Measurements from ENCODE around the gene TDRD9.

The TDRD9 gene

DNA sequence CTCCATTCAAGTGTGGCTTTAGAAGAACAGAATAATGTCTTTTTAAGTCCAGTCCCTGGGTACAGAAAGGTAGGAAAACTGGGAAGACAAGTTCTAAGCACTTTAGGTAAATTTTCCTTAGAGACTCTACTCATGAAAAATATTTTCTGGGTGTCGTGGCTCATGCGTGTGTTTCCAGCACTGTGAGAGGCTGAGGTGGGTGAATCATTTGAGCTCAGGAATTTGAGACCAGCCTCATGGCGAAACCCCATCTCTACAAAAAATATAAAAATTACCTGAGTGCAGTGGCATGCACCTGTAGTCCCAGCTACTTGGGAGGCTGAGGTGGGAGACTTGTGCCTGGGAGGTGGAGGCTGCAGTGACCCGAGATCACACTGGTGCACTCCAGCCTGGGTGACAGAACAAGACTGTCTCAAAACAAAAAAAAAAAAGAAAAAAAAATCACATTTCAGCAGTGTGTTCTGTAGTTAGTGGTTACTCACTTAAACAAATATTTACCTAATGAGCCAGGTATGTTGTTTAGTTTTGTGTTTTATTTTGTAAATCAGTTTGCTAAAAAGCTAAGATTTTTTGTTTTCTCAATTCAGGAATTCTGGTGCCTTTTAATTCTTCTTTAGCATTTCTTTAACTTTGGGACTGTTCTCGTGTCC lies 66.4 kb downstream of the TDRD9 start:
- ATAC-seq (replicated peaks) (no peak), DNase-seq (no peak)
- no peak overlapping the region for H3K27ac Mint-ChIP-seq
- H3K4me3 Mint-ChIP-seq = no peak overlapping the region
- no peaks in the 10 kb centered on the region for H3K4me1 Mint-ChIP-seq (ENCODE audit: low read depth in 2 of 2)
- H3K27me3 Mint-ChIP-seq = peaks cover 26 to 33% of the 10 kb centered on the region in 2 donors
- no peaks in the 10 kb centered on the region for H3K36me3 Mint-ChIP-seq (ENCODE audit: insufficient read depth)
- H3K9me3 Mint-ChIP-seq = no peaks in the 10 kb centered on the region

DNA sequence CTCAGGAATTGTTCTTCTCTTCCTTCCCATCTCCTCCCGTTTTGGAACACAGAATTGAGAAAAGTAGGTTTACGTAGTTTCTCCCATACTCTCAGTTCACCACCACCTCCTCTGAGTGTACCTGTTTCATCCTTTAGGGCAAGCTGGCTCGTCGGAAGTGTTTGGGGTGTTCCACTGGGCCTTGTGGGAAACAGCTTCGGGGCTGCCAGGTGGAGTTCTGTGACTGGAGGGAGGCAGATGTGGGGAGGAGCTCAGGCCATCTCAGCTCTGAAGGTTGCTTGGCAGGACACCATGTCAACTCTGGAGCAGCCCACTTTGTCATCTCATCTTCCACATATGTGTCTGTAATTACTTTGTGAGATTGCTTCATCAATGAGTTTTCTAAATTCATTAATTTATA lies 67.6 kb downstream of the TDRD9 start:
- Mint-ChIP-seq H3K36me3 (ENCODE audit: insufficient read depth) (no peaks in the 10 kb centered on the region), H3K27ac (no peak overlapping the region), H3K4me3 (no peak overlapping the region), H3K27me3 (peaks cover 14 to 21% of the 10 kb centered on the region in 2 donors), H3K4me1 (ENCODE audit: low read depth in 2 of 2) (no peaks in the 10 kb centered on the region), H3K9me3 (no peaks in the 10 kb centered on the region)
- DNase-seq = no peak
- ATAC-seq (replicated peaks) = no peak

DNA sequence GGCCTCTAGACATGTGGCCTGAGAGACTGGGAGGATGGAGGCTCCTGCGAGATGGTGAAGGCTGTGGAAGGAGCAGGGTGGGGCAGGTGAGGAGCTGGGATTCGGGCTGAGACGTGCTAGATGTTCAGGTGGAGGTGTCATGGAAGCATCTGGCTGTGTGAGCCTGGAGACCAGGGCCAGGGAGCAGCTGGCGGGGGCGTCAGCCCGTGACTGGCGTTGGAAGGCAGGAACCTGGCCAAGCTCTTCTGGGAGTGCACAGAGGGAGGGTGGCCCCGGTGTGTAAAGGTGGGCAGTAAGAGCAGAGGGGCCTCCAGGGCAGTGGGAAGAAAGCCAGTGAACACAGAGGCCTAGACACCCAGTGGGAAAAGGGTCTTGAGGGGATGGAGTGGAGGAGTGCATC lies 69.1 kb downstream of the TDRD9 start:
- Mint-ChIP-seq H3K27ac (no peak overlapping the region), H3K9me3 (no peaks in the 10 kb centered on the region), H3K36me3 (ENCODE audit: insufficient read depth) (no peaks in the 10 kb centered on the region), H3K27me3 (peaks cover 7 to 15% of the 10 kb centered on the region in 2 donors), H3K4me1 (ENCODE audit: low read depth in 2 of 2) (no peaks in the 10 kb centered on the region), H3K4me3 (no peak overlapping the region)
- DNase-seq = no peak
- ATAC-seq (replicated peaks) = no peak

DNA sequence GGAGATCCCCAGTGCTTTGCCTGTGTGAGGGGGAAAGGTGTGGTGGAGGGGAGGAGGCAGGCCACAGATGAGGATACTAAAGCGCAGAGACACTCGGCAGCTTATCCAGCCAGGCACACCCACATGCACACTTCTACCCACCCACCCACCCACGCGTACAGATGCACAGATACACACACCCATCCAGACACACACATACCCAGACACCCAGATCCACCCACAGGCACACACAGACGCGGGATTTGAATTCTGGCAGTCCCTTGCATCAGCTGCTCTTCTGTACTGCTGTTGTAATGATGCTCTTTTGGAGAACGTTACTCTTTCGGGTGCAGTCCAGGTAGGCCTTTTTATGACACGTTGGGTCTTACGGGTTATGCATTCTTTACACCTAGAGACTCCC lies 69.8 kb downstream of the TDRD9 start:
- no peak overlapping the region for H3K4me3 Mint-ChIP-seq
- no peaks in the 10 kb centered on the region for H3K36me3 Mint-ChIP-seq (ENCODE audit: insufficient read depth)
- no peaks in the 10 kb centered on the region for H3K9me3 Mint-ChIP-seq
- no peak overlapping the region for H3K27ac Mint-ChIP-seq
- peaks cover 7 to 15% of the 10 kb centered on the region in 2 donors for H3K27me3 Mint-ChIP-seq
- ATAC-seq (replicated peaks) (no peak), DNase-seq (no peak)
- H3K4me1 Mint-ChIP-seq (ENCODE audit: low read depth in 2 of 2) = no peaks in the 10 kb centered on the region

DNA sequence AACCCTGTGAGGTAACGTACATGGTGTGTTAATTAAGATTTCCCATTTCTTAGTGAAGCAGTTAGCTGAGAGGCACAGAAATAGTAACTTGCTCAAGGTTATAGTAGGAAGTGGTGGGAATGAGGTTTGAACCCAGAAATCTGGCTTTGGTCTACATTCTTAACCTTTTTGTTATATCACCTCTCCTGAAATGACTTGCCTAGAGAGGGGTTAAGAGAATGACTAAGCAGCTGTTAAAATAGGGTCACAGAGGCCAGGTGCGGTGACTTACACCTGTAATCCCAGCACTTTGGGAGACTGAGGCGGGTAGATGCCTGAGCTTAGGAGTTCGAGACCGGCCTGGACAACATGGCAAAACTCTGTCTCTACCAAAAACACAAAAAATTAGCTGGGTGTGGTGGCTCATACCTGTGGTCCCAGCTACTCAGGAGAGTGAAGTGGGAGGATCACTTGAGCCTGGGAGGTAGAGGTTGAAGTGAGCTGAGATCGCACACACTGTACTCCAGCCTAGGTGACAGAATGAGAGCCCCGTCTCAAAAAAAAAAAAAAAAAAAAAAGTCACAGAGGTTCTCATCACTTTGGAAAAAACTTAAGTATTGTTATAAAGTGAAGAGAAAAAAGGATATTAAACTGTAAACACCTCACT lies 71.7 kb downstream of the TDRD9 start:
- Mint-ChIP-seq H3K27me3 (peaks cover 4 to 6% of the 10 kb centered on the region in 2 donors), H3K9me3 (no peaks in the 10 kb centered on the region), H3K36me3 (ENCODE audit: insufficient read depth) (no peaks in the 10 kb centered on the region), H3K27ac (no peak overlapping the region), H3K4me1 (ENCODE audit: low read depth in 2 of 2) (no peaks in the 10 kb centered on the region), H3K4me3 (no peak overlapping the region)
- ATAC-seq (replicated peaks) = no peak
- no peak for DNase-seq

DNA sequence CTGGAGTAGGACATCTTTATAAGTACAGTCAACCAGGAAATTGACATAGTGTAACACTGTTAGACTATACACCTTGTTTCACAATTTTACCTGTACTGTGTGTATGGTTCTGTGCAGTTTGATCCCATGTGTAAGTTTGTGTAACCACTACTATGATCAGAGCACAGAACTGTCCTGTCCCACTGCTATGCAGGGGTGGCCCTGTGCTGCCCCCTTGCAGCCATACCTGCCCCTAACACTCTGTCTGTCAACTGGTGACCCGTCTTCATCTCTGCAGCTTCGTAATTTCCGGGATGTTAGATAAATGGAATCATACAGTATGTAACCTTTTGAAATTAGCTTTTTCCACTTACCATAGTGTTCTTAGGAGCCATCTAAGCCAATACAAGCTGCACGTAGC lies 72.7 kb downstream of the TDRD9 start:
- peak in 1 of 3 experiments; percentile 6 for DNase-seq
- peaks cover 6 to 14% of the 10 kb centered on the region in 2 donors for H3K27me3 Mint-ChIP-seq
- no peak for ATAC-seq (replicated peaks)
- H3K4me1 Mint-ChIP-seq (ENCODE audit: low read depth in 2 of 2) = no peaks in the 10 kb centered on the region
- H3K36me3 Mint-ChIP-seq (ENCODE audit: insufficient read depth) = no peaks in the 10 kb centered on the region
- H3K9me3 Mint-ChIP-seq = no peaks in the 10 kb centered on the region
- H3K4me3 Mint-ChIP-seq = no peak overlapping the region
- no peak overlapping the region for H3K27ac Mint-ChIP-seq

DNA sequence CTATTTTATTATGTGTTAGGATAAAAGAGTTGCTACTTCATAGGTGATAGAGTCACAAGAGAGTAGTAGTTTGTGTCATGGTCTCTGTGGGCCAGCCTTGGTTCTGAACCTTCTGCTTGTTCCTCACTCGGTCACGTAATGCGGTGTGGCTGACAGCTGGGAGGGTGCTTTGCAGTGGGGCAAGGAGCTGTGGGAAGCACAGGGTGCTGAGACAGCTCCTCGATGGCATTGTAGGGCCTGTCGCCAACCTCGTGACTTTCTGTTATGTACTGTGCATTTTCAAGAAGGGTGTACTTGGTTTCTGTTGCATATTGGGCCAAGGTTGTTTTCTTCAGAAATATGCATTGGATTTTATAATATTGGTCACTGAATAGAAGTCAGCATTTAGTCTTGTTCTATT lies 75.4 kb downstream of the TDRD9 start:
- Mint-ChIP-seq H3K4me3 (no peak overlapping the region), H3K27me3 (peaks cover 6 to 14% of the 10 kb centered on the region in 2 donors), H3K9me3 (no peaks in the 10 kb centered on the region), H3K27ac (no peak overlapping the region), H3K4me1 (ENCODE audit: low read depth in 2 of 2) (no peaks in the 10 kb centered on the region), H3K36me3 (ENCODE audit: insufficient read depth) (peaks cover 3% of the 10 kb centered on the region)
- no peak for DNase-seq
- no peak for ATAC-seq (replicated peaks)

DNA sequence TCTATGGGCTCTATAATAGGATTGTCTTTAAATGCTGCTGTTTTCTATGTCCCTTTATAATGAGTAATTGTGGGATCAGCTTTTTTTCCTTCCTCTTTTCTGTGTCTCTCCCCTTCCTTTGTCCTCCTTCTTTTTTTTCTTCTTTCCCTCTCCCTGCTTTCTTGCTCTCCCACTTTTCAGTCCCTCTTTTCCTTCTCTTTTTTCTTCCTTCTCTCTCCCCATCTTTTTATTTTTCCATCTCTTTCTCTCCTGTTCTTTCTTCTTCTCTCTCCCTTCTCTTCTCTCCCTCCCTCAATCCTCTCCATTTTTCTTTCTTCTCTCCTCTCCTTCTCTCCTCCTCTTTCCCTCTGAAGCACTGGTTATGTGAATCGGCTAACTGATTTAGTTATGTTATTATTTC lies 76.6 kb downstream of the TDRD9 start:
- Mint-ChIP-seq H3K27me3 (peaks cover 0 to 14% of the 10 kb centered on the region in 2 donors), H3K4me3 (no peak overlapping the region), H3K9me3 (no peaks in the 10 kb centered on the region), H3K36me3 (ENCODE audit: insufficient read depth) (peaks cover 3% of the 10 kb centered on the region), H3K4me1 (ENCODE audit: low read depth in 2 of 2) (no peaks in the 10 kb centered on the region), H3K27ac (no peak overlapping the region)
- no peak for DNase-seq
- ATAC-seq (replicated peaks) = no peak

DNA sequence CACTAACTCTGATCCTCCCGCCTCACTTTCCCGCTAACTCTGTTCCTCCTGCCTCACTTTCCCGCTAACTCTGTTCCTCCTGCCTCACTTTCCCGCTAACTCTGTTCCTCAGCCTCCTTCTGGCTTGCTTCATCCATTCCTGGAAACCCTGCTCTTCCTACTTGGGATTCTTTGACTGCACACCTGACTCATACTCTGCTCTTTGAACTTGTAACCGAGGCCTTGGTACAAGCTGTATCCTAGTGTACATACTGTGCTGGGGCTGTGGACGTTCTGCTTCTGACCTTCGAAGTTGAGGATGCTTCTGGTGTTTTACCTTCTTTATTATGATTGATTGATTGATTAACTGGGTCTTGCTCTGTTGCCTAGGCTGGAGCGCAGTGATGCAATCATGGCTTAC lies 77.2 kb downstream of the TDRD9 start:
- no peaks in the 10 kb centered on the region for H3K4me1 Mint-ChIP-seq (ENCODE audit: low read depth in 2 of 2)
- H3K36me3 Mint-ChIP-seq (ENCODE audit: insufficient read depth) = peaks cover 3% of the 10 kb centered on the region
- H3K9me3 Mint-ChIP-seq = no peaks in the 10 kb centered on the region
- ATAC-seq (replicated peaks) (no peak), DNase-seq (no peak)
- no peak overlapping the region for H3K4me3 Mint-ChIP-seq
- H3K27me3 Mint-ChIP-seq = peaks cover 0 to 14% of the 10 kb centered on the region in 2 donors
- H3K27ac Mint-ChIP-seq = no peak overlapping the region

DNA sequence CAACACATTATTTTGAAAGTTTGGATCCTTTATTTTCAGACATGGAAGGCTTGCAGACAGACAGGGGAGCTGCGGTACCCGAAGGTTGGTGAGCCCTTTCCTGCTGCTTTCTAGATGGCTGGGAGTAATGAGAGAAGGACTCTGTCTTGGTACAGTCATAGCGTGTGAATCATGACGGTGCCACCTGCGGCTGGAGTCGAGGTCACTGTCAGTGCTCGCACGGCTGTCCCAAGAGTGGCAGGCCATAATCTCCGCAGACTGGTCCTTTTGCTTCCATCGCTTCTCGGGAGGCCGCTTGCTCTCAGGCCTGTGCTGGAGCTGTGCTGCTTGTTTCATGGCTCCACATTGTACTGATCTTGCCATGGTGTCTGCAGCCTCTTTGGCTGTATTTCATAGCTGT lies 78.9 kb downstream of the TDRD9 start:
- H3K4me1 Mint-ChIP-seq (ENCODE audit: low read depth in 2 of 2) = no peaks in the 10 kb centered on the region
- H3K27ac Mint-ChIP-seq = no peak overlapping the region
- peaks cover 0 to 14% of the 10 kb centered on the region in 2 donors for H3K27me3 Mint-ChIP-seq
- H3K36me3 Mint-ChIP-seq (ENCODE audit: insufficient read depth) = peaks cover 3% of the 10 kb centered on the region
- H3K9me3 Mint-ChIP-seq = no peaks in the 10 kb centered on the region
- no peak for DNase-seq
- ATAC-seq (replicated peaks) = no peak
- H3K4me3 Mint-ChIP-seq = no peak overlapping the region

DNA sequence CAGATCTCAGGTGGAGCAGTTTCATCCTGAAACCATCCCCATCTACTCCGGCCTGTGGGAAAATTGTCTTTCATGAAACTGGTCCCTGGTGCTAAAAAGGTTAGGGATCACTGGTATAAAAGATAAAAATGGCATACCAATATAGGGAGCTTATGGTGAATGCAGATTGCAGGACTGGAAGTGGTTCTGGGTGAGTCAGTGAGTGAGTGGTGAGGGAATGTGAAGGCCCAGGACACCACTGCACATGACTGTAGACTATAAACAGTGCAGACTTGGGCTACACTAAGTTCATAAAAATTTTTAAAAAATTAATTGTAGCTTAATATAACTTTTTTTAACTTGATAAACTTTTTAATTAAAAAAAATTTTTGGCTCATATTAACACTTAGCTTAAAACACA lies 81.0 kb downstream of the TDRD9 start:
- Mint-ChIP-seq H3K4me1 (ENCODE audit: low read depth in 2 of 2) (no peaks in the 10 kb centered on the region), H3K4me3 (no peak overlapping the region), H3K9me3 (no peaks in the 10 kb centered on the region), H3K36me3 (ENCODE audit: insufficient read depth) (peaks cover 3% of the 10 kb centered on the region), H3K27ac (no peak overlapping the region), H3K27me3 (peaks cover 0 to 14% of the 10 kb centered on the region in 2 donors)
- DNase-seq (no peak), ATAC-seq (replicated peaks) (no peak)

DNA sequence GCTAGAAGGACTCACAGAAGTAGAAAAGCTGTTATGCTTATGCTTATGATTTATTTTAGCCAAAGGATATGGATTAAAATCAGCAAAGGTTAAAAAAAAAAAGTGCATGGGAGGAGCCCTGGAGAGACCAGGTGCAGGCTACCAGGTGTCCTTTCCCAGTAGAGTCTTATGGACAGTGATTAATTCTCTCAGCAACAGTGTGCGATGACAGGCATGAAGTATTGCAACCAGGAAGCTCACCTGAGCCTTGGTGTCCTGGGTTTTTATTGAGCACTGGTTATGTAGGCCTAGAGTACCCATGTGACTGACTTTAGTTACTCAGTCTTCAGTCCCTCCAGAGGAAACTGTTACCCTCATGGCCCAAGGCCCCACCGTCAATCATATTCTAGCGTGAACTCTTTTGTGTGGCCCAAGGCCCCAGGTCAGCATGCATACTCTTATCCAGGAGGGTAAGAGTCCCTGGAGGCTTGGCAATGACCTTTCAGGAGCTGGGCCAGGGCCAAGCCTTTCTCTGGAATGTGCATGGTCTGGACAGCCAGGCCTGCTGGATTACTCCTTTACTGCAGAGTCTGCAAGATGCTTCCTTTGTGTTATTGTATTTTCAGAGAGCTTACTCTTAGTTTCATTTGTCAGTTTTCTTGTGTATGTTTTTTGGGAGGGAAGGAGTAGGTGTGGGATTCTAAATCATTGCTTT lies 83.7 kb downstream of the TDRD9 start:
- peaks cover 9 to 13% of the 10 kb centered on the region in 2 donors for H3K27me3 Mint-ChIP-seq
- H3K9me3 Mint-ChIP-seq = no peaks in the 10 kb centered on the region
- peaks cover 3% of the 10 kb centered on the region for H3K36me3 Mint-ChIP-seq (ENCODE audit: insufficient read depth)
- ATAC-seq (replicated peaks) (no peak), DNase-seq (no peak)
- no peak overlapping the region for H3K27ac Mint-ChIP-seq
- no peaks in the 10 kb centered on the region for H3K4me1 Mint-ChIP-seq (ENCODE audit: low read depth in 2 of 2)
- H3K4me3 Mint-ChIP-seq = no peak overlapping the region

DNA sequence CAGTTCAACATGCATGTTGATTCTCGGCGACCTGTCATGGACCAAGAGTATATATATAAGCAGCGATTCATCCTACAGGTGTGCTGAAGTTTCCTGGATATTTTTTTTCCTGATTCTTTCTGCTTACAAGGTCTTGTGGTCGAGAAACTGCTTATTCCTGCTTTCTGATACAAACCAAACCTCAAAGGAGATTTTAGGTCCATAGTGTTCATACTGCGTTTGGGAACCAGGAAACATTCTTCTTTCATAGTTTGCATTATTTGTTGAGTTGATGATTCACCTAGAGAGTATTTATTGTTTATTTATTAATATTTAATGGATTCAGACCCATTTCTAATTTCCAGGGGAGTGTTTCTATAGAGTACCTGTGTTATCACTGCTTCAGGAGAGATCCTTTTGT lies 86.5 kb downstream of the TDRD9 start:
- peaks cover 22 to 28% of the 10 kb centered on the region in 2 donors for H3K27me3 Mint-ChIP-seq
- no peak for DNase-seq
- no peaks in the 10 kb centered on the region for H3K4me1 Mint-ChIP-seq (ENCODE audit: low read depth in 2 of 2)
- no peaks in the 10 kb centered on the region for H3K36me3 Mint-ChIP-seq (ENCODE audit: insufficient read depth)
- no peak for ATAC-seq (replicated peaks)
- no peak overlapping the region for H3K27ac Mint-ChIP-seq
- H3K4me3 Mint-ChIP-seq = no peak overlapping the region
- no peaks in the 10 kb centered on the region for H3K9me3 Mint-ChIP-seq
